HTERT RPE-1 (cell line): ENCODE measurements around the gene GRIP1.

ENCODE experiments used
- in situ Hi-C: fragments of 300-500 bp; cut with MboI; formaldehyde crosslinking; loops from 4 replicates; pipeline ENCODE4 v1.14.3; 2020; ENCODE audit warnings: low sequenced_read_pairs

GRIP1 gene

DNA sequence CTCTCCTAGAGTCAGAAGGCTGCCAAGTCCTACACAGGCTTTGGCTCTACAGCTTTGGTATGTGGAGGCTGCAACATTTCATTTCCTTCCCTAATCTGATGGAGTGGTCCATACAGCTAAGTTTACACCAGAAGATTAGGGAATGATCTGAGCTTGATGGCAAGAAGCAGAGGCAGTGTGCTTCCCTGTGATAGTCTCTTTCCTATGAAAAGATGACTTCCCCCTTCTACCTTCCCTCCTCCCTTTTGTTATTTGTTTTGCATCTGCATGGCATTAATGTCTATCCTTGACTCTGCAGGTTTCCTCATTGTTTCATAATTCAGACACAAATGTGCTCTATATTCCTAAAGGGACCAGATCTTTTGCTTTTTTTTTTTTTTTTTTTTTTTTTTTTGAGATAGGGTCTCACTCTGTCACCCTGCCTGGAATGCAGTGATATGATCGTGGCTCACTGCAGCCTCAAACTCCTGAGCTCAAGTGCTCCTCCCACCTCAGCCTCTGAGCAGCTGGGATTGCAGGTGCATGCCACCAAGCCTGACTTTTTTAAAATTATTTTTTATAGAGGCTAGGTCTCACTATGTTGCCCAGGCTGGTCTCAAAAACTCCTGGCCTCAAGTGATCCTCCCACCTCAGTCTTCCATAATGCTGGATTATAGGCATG is 76.3 kb downstream of the GRIP1 start:
- in situ Hi-C loops: no loop called here

DNA sequence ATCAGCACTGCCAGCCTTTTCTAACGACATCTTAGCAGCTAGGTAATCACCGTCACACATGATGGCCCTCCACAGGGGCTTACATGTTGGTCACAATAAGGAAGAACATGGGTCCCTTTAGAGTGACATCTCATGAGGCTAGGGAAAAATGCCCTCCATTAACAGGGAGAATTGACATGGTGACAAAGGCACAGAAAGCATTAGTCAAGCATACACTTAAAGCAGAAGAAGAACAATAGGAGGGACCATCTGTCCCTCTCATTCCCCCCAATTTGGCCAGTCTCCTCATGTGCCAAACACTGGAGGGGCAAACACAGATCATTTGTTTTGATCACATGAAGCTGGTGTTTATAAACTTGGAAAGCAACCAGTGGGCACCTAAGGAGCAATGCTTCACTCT is 78.0 kb downstream of the GRIP1 start:
- in situ Hi-C loops: no loop called here

DNA sequence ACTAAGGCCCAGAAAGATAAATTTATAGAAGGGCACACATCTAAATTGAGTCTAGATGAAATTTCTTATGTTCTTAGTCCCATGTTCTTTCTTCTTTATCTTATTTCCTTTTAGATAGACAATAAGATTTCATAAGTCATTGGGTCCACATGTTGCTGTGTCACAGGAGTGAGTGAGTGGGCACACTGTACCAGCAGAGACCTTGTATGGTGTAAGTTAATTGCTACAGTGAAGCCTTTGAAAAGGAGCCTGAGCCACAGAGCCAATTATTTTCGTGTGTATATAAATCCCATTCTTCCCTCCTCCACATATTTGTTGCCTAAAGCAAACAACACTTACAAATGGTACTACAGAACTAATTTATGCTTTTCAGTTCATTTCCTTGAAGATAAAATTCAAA is 79.1 kb downstream of the GRIP1 start:
- in situ Hi-C loops: no loop called here

DNA sequence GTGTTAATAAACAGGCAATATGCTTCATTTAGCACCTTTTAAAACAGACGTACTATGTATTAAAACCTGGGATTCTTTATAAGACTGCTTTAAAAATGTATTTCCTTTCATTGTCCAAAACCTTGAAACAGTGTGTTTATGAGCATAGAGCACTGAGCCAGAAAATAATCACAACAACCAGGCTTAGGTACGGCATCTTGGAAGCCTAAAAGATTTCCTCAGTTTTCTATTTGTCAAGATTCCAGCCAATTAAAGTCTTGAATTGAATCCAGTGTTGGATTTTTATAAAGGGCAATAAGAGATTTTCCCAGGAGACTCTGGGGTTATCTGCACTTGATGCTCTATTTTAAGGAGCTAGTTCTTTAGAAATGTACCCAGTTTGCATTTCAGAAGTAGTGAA is 80.3 kb downstream of the GRIP1 start:
- in situ Hi-C loops: no loop called here

DNA sequence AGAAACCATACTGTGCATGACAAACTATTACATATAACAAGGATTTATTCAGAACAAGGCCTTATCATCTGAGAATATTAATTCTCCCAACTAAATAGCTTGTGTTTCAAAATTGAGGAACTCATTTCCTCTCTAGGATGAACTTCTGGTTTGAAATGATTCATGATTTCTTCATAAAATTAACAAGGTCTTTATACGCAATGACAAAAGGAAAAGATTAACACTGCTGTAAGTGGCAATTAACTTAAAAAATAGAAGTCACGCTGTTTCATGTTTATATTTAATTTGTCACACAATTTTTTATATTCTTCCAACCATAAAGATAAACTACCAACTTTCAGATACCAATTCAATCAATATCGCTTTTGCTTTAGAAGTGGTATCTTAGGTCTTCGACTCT is 80.8 kb downstream of the GRIP1 start:
- in situ Hi-C loops: no loop called here

DNA sequence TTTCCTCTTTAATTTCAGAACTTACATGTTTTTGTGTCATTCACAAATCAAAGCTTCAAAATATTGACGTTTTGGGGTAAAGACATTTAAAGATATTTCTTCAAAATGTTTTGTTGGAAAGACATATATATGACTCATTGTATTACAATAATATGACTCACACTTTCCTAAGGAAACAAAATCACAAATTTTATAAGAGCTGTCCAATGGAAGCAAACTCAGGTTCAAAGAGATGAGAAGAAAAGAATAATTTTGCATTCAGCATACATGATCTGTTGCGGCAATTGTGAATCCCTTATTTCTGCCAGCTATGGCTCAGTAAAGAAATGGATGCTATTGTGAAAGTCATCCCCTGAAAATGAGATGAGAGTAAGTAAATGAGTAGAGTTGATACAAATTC is 82.7 kb downstream of the GRIP1 start:
- in situ Hi-C loops: no loop called here

DNA sequence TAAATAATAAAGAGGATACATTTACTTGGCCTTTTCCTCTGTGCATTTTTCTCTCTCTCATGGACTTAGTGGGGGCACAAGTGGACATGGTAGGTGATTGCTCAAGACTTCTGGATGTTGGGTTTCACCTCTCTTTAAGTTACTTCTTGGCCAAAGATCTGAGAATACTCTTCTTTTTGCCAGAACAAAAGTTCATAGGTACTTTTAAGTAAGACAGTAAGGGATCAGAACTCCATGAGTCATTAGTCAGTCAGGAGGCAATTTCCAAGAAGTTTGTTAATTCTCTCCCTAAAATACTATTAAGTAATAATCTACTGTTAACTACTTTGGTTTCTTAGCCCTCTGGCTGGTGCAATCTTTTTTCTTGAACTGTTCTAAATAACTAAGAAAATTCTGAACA is 84.2 kb downstream of the GRIP1 start:
- in situ Hi-C loops: no loop called here

DNA sequence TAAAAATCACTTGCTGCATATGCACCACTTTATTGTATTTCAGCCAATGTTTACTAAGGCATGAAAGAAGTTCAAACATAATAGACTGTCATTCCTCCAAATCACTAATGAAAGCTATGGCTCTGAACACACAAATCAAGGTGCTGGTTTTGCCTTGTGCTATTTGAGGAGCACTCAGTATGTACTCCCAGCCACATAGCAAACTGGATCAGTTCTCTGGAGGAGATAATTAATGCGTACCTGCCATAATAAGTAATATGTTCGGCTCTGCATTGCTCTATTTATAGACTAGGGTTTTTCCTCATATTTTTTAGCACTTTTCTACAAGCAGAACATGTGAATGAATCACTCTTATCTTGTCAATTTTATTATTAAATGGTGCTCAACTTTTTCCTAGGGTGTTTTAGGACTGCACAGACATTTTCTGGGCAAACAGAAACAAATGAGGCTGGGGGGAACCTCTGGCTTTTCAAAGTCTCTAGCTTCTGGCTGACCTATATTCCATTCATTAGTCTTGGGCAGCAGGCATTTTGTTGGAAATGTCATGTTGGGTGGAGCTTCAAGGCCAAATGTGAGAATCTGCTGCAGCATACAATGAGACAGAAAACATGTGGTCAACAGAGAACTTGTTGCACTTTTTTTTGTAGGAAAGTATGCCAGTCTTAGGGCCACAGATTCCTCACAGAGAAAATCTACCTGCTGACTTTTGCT is 88.4 kb downstream of the GRIP1 start:
- in situ Hi-C loops: no loop called here

DNA sequence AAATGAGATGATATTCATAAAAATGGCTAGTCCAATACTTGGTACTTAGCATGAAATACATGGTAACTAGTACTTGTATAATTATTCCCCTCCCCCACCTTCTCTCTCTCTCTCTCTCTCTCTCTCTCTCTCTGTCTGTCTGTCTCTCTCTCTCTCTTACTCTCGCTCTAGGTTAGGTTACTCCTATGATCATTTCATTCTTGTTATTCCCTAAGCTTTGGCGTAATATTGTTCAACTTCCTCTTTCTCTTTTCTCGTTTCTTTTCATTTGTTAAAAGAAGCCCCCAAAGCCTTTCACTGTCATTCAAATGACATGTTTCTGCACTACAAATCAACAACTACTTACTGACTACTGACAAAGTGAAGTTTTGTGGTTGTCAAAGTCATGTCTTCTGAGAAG is 89.8 kb downstream of the GRIP1 start:
- in situ Hi-C loops: no loop called here

DNA sequence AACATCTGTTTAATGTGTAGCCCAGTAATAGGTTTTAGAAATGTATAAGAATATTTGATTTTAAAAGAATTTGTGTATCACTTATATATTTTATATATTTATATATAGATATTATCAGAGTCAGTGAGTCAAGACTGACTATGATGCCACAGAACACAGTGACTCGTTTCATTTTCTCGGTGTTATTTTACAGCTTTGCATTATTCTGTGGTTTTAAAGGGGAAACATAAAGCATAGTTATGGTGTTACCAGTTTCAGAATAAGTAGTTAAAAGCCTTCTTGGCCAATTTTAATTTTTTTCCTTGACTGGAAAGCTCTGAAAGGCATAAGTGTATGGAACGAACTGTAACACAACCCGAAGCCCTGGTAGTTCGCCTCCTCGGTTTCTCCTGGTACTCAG is 91.0 kb downstream of the GRIP1 start:
- in situ Hi-C loops: no loop called here

DNA sequence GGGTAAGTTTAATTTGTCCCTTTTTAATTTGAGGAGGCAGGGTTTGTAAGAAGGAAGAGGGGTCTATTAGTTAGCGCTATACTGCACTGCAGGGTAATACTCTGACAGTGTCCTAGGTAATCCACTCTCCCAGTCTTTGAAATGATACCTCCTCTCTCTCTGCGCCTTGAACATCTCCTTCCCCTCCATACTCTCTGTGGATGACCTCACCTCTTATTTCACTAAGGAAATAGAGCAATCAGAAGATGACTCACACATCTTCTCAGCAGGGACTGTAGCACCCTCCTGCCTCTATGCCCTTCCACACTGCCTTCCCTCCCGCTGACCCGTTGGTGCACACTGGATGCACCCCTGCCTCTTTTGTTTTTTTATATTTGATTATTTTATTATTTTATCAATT is 94.2 kb downstream of the GRIP1 start:
- in situ Hi-C loops: no loop called here

DNA sequence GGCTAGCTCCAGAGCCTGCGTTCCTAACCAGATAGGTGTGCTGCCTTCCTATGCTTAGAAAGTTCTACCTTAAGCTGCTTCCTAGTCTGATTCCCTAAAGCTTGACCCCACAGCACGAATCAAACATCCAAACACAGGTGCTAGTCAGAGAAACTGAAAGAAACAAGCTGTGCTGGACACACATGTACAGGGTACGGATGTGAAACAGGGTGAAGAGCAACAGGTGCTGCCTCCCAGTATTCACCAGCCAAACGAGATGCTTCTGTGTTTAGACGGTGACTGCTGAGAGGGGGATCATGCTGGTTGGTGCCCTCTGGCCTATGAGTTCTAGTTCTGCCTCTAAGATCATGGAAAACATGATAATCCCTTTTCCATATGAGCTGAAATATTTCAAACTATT is 105.3 kb downstream of the GRIP1 start:
- in situ Hi-C loops: no loop called here

DNA sequence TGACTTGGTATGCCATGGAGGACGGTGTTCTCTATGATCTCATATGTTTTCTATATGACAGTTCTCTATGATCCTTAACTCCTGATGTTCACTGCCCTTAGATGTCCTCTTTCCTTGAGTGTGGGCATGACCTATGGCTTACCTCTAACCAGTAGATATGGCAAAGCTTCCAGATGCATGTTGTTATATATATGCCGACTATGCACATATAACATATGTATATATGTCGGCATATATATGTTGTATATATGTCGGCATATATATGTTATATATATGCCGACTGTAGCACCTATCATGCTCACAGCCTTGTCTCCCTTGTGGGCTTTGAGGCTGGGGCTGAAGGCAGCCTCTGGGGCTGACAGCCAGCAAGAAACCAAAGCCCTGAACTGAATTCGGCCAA is 106.0 kb downstream of the GRIP1 start:
- in situ Hi-C loops: no loop called here

DNA sequence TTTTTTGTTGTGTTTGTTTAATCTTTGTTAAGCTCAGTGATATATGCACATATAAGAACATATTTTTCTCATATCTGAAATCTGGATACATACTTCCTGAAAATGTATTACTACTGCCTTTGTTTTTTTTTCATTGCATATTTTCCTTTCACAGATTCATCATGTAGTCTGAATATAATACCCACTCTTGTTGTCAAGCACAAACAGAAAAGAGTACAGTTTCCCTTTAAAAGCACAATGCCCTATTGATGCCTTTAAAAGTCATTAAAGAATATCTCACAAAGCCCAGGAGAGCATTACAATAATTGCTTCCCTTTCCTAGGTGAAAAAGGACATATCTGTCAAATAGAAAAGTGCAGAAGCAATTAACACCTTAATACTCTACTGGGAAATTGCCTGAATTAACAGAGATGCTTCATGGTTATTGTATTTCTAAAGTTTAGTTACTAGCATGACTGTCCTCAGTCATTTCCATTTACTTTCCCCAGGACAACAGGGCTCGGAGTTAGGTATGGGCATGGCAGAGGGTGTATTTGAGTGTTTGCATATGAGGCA is 107.4 kb downstream of the GRIP1 start:
- in situ Hi-C loops: no loop called here

DNA sequence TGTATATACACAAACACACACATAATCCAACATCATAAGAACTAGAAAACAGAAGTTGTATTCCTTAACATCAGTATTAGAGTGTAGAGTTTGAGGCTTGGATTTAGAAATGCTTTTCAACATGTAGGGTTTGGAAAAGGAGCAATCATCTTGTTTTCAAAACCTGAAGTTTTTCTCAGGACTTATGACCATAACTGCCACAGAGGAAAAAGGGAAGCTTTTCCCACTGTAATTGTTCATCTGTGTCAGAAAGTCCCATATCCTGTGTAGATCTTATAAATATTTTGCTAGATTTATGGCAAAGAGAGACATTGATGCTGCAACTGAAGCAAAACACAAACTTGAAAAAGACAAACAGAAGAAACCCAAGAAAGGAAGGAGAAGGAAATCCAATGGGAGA is 115.7 kb downstream of the GRIP1 start:
- in situ Hi-C loops: no loop called here

DNA sequence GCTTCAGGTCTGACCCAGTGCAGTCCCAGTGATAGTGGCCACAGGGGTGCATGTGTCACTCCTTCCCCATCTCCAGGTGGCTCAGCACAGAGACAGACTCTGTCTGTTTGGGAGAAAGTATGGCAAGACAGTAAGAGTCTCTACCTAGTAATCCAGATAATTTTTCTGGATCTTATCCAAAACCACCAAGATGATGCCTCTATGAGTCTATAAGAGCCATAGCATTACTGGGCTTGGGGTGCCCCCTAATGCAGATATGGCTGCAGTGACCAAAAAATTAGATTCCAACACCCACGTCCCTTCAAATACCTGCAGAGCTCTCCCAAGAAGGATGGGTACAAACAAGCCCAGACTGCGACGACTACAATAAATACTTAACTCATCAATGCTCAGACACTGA is 123.8 kb downstream of the GRIP1 start:
- in situ Hi-C loops: no loop called here

DNA sequence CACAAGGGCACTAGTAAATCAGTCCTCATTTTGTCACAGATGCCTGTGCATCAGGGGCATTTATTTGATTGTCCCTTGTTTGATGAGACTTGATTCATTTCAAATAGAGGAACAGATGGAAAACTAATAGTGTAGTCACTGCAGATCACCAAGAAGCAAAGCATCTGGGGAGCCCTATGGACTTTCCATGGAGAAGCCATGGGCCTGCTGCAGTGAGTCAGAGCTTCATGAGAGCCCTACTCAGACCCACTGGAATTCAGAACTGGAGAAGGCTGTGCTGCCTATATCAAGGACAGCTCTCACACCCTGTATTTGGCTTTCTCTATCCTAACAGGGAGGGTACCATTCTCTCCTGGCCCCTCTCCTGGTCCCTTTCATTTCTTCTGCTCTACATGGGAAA is 126.2 kb downstream of the GRIP1 start:
- in situ Hi-C loops: no loop called here

DNA sequence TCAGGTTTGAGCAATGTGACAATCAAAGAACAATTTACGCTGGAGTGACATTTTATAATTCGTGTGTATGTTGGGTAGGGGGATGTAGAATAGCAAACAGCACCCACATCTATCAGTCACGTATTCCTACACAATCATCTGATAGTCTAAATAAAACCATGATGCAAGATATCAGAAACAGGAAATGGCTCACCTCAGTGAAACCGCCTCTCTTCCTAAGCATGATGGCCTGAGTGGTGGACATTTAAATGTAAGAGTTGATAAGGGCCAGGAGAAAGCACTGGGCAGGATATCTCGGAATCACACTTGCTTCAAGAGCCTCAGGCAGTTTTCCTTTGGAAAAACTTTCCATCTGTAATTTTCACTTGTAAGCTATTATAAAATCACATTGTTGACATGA is 128.2 kb downstream of the GRIP1 start:
- in situ Hi-C loops: no loop called here

DNA sequence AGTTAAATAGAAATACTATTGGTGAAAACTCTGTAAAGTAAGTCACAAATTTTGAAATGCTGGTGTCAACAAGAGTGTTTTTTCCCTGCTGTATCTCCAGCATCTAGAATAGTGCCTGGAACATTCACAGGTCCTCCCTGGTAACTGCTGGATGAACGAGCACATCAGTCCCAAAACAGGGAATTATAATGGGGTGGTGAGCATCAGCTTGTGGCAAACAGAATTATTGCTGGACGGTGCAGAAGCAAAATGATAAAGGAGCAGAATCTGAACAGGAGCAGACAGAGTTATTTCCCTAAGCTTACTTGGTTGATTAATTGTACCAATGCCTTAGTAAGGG is 129.9 kb downstream of the GRIP1 start:
- in situ Hi-C loops: no loop called here

DNA sequence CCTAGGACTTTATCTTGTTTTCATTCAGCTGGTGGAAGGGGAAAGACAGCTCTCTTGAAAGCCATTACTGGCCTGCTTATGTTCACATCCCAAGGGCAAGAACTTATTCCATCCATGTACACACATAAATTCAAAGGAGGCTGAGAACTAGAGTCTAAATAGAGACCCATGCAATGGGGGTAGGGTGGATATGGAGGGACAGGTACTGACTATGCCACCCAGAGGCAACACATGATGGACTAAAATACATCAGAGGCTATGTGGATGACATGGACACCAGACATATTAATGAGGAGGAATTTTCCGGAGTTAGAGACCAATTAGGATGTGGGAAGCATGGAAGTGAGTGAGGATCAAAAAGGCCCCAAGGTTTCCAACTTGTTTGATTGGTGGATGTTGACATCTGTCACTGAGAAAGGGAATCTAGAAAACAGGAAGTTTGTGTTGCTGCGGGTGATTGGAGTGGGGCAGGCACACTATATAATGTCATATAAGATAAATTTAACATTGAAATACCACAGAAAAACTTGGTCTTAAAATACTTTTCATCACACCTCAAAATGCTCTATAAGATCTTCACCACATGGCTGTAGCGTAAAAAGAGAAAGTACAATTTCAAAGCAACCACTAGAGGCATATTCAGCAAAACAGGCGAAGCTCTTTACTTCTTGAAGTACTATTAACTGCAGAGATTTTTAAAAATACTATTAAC is 130.4 kb downstream of the GRIP1 start:
- in situ Hi-C loops: no loop called here

DNA sequence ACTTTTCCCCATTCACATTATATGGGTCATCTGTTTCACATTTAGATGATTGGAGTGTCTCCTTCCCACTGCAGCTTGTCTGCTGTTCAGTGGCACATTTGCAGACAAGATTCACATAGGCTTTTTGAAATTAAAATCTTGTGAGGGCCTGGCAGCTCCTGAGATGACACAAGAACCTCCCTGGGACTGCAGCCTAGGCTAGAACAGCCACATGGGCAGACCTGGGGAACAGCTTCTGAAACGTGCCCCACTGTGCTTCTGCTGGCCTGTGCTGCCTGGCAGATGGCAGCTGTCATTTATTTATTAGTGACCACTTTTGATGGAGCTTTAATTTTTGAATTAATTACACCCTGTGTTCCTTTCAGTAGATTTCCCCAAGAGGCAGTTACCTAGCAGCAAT is 137.4 kb downstream of the GRIP1 start:
- in situ Hi-C loops: no loop called here

DNA sequence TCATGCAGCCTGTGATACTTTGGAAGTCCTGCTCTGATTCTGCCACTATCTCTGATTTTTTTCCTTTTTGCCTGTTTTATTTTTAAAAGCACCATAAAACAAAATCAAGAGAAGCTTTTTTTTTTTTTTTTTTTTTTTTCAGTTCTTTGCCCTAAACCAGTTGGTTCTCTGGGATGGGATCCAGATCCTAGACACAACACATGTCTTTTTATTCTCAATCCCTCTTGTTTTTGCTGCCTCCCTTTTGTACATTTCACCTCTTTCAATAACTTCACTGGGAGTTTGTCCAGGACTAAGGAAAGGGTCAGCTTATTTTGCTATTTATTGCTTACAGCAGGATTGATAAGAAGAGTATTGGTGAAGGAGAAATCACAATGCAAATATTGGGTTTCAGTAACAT is 139.4 kb downstream of the GRIP1 start:
- in situ Hi-C loops: no loop called here
